Measurements from ENCODE around the gene SBK3.

SBK3 gene

DNA sequence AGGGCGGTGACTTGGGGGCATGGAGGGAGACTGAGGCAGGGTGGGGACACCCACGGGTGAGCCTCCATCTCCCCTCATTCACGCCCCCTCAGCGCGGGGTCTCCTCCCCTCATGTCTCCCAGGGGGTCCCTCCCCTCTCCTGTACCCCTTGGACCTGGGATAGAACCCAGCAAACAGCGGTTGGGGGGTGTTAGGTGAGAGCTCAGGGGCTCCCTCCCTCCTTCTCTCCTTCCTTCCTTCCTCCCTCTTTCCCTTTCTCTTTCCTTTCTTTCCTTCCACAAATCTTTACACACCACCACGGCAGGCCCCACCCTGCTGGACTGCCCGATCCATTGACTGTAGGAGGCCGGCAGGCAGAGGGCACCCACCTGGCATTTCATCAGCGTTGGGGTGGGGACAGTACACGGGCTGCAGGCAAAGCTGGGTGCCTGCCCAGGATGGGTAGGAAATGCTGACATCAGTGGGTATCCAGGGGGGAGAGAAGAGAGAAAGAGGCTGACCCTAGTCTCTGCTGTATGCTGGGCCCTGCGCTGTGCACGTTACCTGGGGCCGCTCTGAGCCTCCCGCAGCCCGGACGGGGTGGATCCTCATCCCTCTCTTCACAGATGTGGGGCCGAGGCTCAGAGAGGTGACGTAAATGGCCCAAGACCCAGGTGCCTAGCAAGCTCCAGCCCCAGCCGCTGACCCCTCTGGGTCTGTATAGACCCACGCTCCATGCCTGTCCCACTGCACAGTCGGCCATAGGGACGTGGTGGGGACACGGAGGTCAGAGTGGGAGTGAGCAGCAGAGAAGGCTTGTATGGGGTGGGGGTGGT, 53.6 kb downstream of the SBK3 start:
- Histone ChIP-seq H3K4ac (ENCODE audit: low read depth in 1 of 2, low read length in 2 of 2) (no peak overlapping the region), H3K18ac (ENCODE audit: low read depth in 1 of 2, low read length in 2 of 2) (no peak overlapping the region), H4K91ac (ENCODE audit: low read length) (no peak overlapping the region), H2BK12ac (ENCODE audit: low read length in 2 of 2) (no peak overlapping the region), H3K4me2 (ENCODE audit: low read length, poor library complexity, severe bottlenecking) (no peak overlapping the region), H2BK15ac (ENCODE audit: low read depth, poor library complexity, severe bottlenecking) (no peak overlapping the region), H3K27ac (ENCODE audit: low read length, poor library complexity, severe bottlenecking) (no peak overlapping the region), H3K14ac (ENCODE audit: low read length in 2 of 2) (no peak overlapping the region), H3K4me1 (ENCODE audit: control insufficient read depth, insufficient read depth, low read depth, low read length) (peaks cover 56% of the 10 kb centered on the region), H2BK120ac (ENCODE audit: low read depth, low read length) (no peak overlapping the region), H4K8ac (ENCODE audit: low read length) (no peak overlapping the region), H3K4me3 (ENCODE audit: insufficient read depth in 1 of 2, low read depth in 1 of 2, low read length in 2 of 2) (peak overlapping the region in 1 of 2 experiments; percentile 18), H3K79me1 (replicated peaks; ENCODE audit: low read length, poor library complexity, severe bottlenecking) (peaks cover 7% of the 10 kb centered on the region), H2AK5ac (ENCODE audit: low read length, severe bottlenecking) (no peak overlapping the region), H3K36me3 (ENCODE audit: control insufficient read depth in 1 of 2, insufficient read depth in 2 of 2, low read depth in 1 of 2, low read length in 2 of 2) (peaks cover 12 to 52% of the 10 kb centered on the region in 2 experiments), H3K27me3 (ENCODE audit: control insufficient read depth in 1 of 2, insufficient read depth in 1 of 2, low read length in 2 of 2) (no peaks in the 10 kb centered on the region), H3K9ac (ENCODE audit: low read length) (peak overlapping the region; percentile 63), H3K9me3 (ENCODE audit: control insufficient read depth, low read length) (no peaks in the 10 kb centered on the region), H3K23ac (ENCODE audit: low read length in 2 of 2) (peak overlapping the region in 1 of 2 experiments; percentile 27), H2BK5ac (ENCODE audit: low read depth, low read length, poor library complexity, severe bottlenecking) (no peak overlapping the region), H2AFZ (ENCODE audit: low read depth, low read length) (no peak overlapping the region)
- WGBS, result 85% methylated on average over 19 of the region's 24 CpGs
- DNase-seq, result no peak
